NCI-H2196 treated with DMSO at 0.1 percent for 48 hours (cell line): Measurements from ENCODE around the gene SLC6A8.
"Not testable (repeated sequence)": the region's sequence is repeated elsewhere in the genome, so short reads cannot be mapped to it uniquely, and the experiment has no call there.

Experiments used
- DNase-seq: peaks from one replicate; lab custom pipeline; 2025; ENCODE audit not compliant: unreplicated experiment; lab: John Stamatoyannopoulos, UW

Gene SLC6A8

GRCh38 chrX:153745067-153745433 lies 57.3 kb downstream of the SLC6A8 start:
- not testable (repeated sequence) for DNase-seq
